Measurements from ENCODE around the gene MIPEP. TPM values are rescaled to one million over a fixed set of nuclear protein-coding genes. Genes with fewer than 3 reads are reported as not detected.

MIPEP gene
- total and polyA plus RNA-seq, 10 of the 15 experiments (the other 5 are each of a cell fraction or from before 2014, with no cell fraction given), result 15.6 to 56.2 (median 29.8) TPM

- TF ChIP-seq BCL11A (IDR thresholded peaks at IDR 0.05; ENCODE audit: low read depth, low read length) (no peak), FOXK2 (IDR thresholded peaks at IDR 0.05) (no peak), CBX3 (IDR thresholded peaks at IDR 0.05; ENCODE audit: borderline replicate concordance, low read depth) (no peak), WRNIP1 (IDR thresholded peaks at IDR 0.05; ENCODE audit: borderline replicate concordance, low read depth, low read length) (no peak)
Observed at GRCh38 chr13:23859455-23859854, 29.7 kb downstream of the MIPEP start (continued).

GRCh38 chr13:23858546-23858945 is 30.7 kb downstream of the MIPEP start:
- Histone ChIP-seq H3K79me2 (ENCODE audit: control insufficient read depth, insufficient read depth, low read length) (no peaks in the 10 kb centered on the region), H3K4me3 (no peak overlapping the region), H3K4me2 (ENCODE audit: control insufficient read depth, insufficient read depth) (no peak overlapping the region), H2AFZ (ENCODE audit: control insufficient read depth, low read depth, low read length) (no peak overlapping the region), H3K9me3 (replicated peaks; ENCODE audit: control insufficient read depth, insufficient read depth, low read length) (no peaks in the 10 kb centered on the region), H3K4me1 (ENCODE audit: control insufficient read depth, insufficient read depth, low read length) (peaks cover 13% of the 10 kb centered on the region), H3K36me3 (ENCODE audit: control insufficient read depth in 2 of 2, insufficient read depth in 2 of 2, low read length in 1 of 2) (no peaks in the 10 kb centered on the region), H4K20me1 (ENCODE audit: control insufficient read depth, insufficient read depth) (no peaks in the 10 kb centered on the region), H3K9ac (ENCODE audit: control insufficient read depth, insufficient read depth, low read length) (no peak overlapping the region), H3K27ac (ENCODE audit: control insufficient read depth, insufficient read depth) (no peak overlapping the region), H3K27me3 (replicated peaks in 1 of 2; ENCODE audit: control insufficient read depth in 2 of 2, insufficient read depth in 2 of 2, low read length in 1 of 2) (no peaks in the 10 kb centered on the region)
- TF ChIP-seq ZSCAN29 (IDR thresholded peaks at IDR 0.05) (no peak), PKNOX1 (IDR thresholded peaks at IDR 0.05) (no peak), CHD2 (IDR thresholded peaks at IDR 0.05; ENCODE audit: borderline replicate concordance, low read depth, low read length) (no peak), EGR1 (IDR thresholded peaks at IDR 0.05; ENCODE audit: borderline replicate concordance in 1 of 2, low read depth in 2 of 2, low read length in 2 of 2) (no peak), GABPA (IDR thresholded peaks at IDR 0.05; ENCODE audit: low read depth) (no peak), EED (IDR thresholded peaks at IDR 0.05; ENCODE audit: low read depth) (no peak), NR2C1 (IDR thresholded peaks at IDR 0.05) (no peak), RCOR1 (conservative IDR thresholded peaks at IDR 0.05; ENCODE audit: low read depth, low read length) (no peak), ZNF622 (IDR thresholded peaks at IDR 0.05) (no peak), IKZF1 (conservative IDR thresholded peaks at IDR 0.05) (no peak), STAT1 (conservative IDR thresholded peaks at IDR 0.05) (no peak), RFX5 (IDR thresholded peaks at IDR 0.05; ENCODE audit: low read depth, low read length) (no peak)
- ATAC-seq (no peak), FAIRE-seq (no peak), DNase-seq (ENCODE audit: low read depth, low spot score) (no peak)
- intact Hi-C loops (cut with micrococcal nuclease; ENCODE audit: unreplicated experiment), result no loop called here
- ChIA-PET CTCF (interaction anchor here (1.0 kb wide), 2 partner anchors 48 to 51 kb away, joined by 3 to 4 read pairs; no protein-coding TSS in a partner anchor), SMC1A (ENCODE audit: uncharacterized antibody, unreplicated experiment) (interaction anchor here (1.1 to 1.8 kb wide), 6 partner anchors 11 to 150 kb away, joined by 4 to 8 read pairs (median 4); no protein-coding TSS in a partner anchor), RAD21 (ENCODE audit: unreplicated experiment) (no interaction called here), POLR2A (interaction anchor here (0.7 to 1.4 kb wide), 2 partner anchors 8 to 10 kb away, joined by 3 to 4 read pairs; no protein-coding TSS in a partner anchor)
- 75% methylated on average over 5 of the region's 5 CpGs for WGBS (ENCODE audit: insufficient coverage, insufficient replicate concordance, low lambda C conversion rate, missing lambda C conversion rate)
- in situ Hi-C loops (cut with MboI), result no loop called here
- BruUV-seq (replicated peaks), result no TSS peak

Data from GM12878 (cell line).